RPMI7951 (cell line): ENCODE results near the gene CFAP43. TPM values are rescaled to one million over a fixed set of nuclear protein-coding genes. Genes with fewer than 3 reads are reported as not detected.
A peak's percentile ranks its signal among the peaks of the same experiment; 100 is the strongest.

Source experiments
- DNase-seq: peaks from one replicate; pipeline ENCODE4 v3.0.0-alpha.2; 2012; ENCODE audit warnings: low read depth
- total RNA-seq: library from RNA; depleted of rRNA; stranded (reverse); fragments of >200 nt; shearing (Covaris generic); gene quantifications from 2 replicates; pipeline ENCODE4 v1.2.3, GENCODE V29; 2014

CFAP43 gene
- total RNA-seq, 1 experiment from 2014 or later, result 0.24 TPM

- no peak for DNase-seq
Observed at GRCh38 chr10:104138131-104138530, 94.0 kb downstream of the CFAP43 start.

- DNase-seq, result no peak
Observed at GRCh38 chr10:104130041-104130440, 102.1 kb downstream of the CFAP43 start.

GRCh38 chr10:104128214-104128613 is 104.0 kb downstream of the CFAP43 start:
- DNase-seq, result peak; percentile 62

- peak; percentile 22 for DNase-seq
Observed at GRCh38 chr10:104127411-104127810, 104.8 kb downstream of the CFAP43 start.

GRCh38 chr10:104123397-104123796 is 108.8 kb downstream of the CFAP43 start:
- peak; percentile 25 for DNase-seq

GRCh38 chr10:104122225-104123107 is 109.7 kb downstream of the CFAP43 start:
- peak; percentile 24 for DNase-seq

GRCh38 chr10:104121485-104122224 is 110.5 kb downstream of the CFAP43 start, which contains the start of gene SFR1:
SFR1 (plus strand) TSS chr10:104122171; CDS start chr10:104122184, 13 bp downstream.
- DNase-seq, result peak; percentile 96

- DNase-seq, result peak; percentile 95
Observed at GRCh38 chr10:104120903-104121484, 111.2 kb downstream of the CFAP43 start.

GRCh38 chr10:104120512-104120902 is 111.7 kb downstream of the CFAP43 start:
- DNase-seq, result no peak

GRCh38 chr10:104119996-104120395 is 112.2 kb downstream of the CFAP43 start:
- no peak for DNase-seq

- peak; percentile 46 for DNase-seq
Observed at GRCh38 chr10:104117839-104118323, 114.3 kb downstream of the CFAP43 start.

- DNase-seq, result no peak
Observed at GRCh38 chr10:104113376-104113956, 118.7 kb downstream of the CFAP43 start.

- DNase-seq, result peak; percentile 87
Observed at GRCh38 chr10:104109908-104110662, 122.1 kb downstream of the CFAP43 start.

GRCh38 chr10:104104926-104105325 is 127.2 kb downstream of the CFAP43 start:
- DNase-seq, result peak; percentile 36

GRCh38 chr10:104104418-104104817 is 127.7 kb downstream of the CFAP43 start:
- no peak for DNase-seq

GRCh38 chr10:104103956-104104355 is 128.2 kb downstream of the CFAP43 start:
- DNase-seq, result no peak

- DNase-seq, result no peak
Observed at GRCh38 chr10:104101902-104102301, 130.3 kb downstream of the CFAP43 start.

- DNase-seq, result no peak
Observed at GRCh38 chr10:104100795-104101194, 131.4 kb downstream of the CFAP43 start.

GRCh38 chr10:104099941-104100340 is 132.2 kb downstream of the CFAP43 start:
- DNase-seq, result no peak

GRCh38 chr10:104099269-104099668 is 132.9 kb downstream of the CFAP43 start:
- no peak for DNase-seq

GRCh38 chr10:104098358-104098925 is 133.7 kb downstream of the CFAP43 start:
- no peak for DNase-seq
